ENCODE data around the gene CDC42EP1.

CDC42EP1 gene

GRCh38 chr22:37616201-37617083 is 56.2 kb downstream of the CDC42EP1 start:
- no peak for DNase-seq

- DNase-seq: no peak
Observed at GRCh38 chr22:37617431-37617830, 57.2 kb downstream of the CDC42EP1 start.

- DNase-seq: no peak
Observed at GRCh38 chr22:37618072-37618656, 57.9 kb downstream of the CDC42EP1 start.

- no peak for DNase-seq
Observed at GRCh38 chr22:37618674-37619073, 58.4 kb downstream of the CDC42EP1 start.

All from NCI-H2107 (cell line).